GM20000 (cell line): ENCODE data around the gene DHRS13.

Experiments
- DNase-seq: peaks from one replicate; pipeline ENCODE4 v3.0.0; 2012; ENCODE audit warnings: low spot score
- TF ChIP-seq, protein P1 (sequence below): IDR thresholded peaks from 2 replicates; pipeline ENCODE4 v1.5.1; 2012; ENCODE audit warnings: mild to moderate bottlenecking, control low read depth; ENCODE audit errors: extremely low read depth, missing control alignments

The DHRS13 gene

DNA sequence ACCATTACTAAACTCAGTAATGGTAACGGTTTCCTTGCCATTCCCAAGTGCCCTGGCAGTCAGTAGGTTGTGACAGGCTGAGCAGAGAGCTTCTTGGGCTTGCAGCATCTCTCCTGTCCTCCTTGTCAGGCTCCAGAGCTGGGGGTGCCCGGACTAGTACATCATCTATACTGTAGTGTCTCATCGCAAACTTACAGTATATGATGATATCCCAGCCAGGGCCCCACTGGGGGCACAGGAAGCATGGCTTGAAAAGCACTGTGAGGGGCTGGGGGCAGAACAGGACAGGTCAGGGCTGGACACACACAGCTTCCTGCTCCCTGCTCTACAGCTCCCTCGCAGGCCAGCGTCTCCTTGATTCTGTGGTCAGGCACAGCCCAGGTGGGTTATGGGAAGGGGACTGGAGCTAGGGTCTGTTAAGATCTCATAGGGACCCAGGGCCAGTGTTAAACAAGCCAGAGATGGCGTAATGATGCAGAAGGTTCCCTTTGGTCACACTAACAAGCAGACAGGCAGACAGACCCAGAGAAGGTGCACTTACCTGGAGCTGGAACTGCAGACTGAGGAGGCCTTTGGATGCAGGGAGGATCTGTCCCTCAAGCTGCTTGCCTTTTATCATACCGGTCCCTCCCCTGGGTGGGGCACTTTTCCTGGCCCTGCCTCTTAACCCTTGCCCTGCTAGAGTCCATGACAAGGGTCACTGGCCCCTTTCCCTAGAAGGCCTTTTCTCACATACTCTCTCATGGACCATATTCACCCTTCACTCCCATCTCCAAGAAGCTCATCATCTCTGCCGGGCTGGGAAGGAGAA is 41.3 kb downstream of the DHRS13 start:
- no peak for DNase-seq
- TF ChIP-seq, protein P1, sequence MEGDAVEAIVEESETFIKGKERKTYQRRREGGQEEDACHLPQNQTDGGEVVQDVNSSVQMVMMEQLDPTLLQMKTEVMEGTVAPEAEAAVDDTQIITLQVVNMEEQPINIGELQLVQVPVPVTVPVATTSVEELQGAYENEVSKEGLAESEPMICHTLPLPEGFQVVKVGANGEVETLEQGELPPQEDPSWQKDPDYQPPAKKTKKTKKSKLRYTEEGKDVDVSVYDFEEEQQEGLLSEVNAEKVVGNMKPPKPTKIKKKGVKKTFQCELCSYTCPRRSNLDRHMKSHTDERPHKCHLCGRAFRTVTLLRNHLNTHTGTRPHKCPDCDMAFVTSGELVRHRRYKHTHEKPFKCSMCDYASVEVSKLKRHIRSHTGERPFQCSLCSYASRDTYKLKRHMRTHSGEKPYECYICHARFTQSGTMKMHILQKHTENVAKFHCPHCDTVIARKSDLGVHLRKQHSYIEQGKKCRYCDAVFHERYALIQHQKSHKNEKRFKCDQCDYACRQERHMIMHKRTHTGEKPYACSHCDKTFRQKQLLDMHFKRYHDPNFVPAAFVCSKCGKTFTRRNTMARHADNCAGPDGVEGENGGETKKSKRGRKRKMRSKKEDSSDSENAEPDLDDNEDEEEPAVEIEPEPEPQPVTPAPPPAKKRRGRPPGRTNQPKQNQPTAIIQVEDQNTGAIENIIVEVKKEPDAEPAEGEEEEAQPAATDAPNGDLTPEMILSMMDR = no peak

DNA sequence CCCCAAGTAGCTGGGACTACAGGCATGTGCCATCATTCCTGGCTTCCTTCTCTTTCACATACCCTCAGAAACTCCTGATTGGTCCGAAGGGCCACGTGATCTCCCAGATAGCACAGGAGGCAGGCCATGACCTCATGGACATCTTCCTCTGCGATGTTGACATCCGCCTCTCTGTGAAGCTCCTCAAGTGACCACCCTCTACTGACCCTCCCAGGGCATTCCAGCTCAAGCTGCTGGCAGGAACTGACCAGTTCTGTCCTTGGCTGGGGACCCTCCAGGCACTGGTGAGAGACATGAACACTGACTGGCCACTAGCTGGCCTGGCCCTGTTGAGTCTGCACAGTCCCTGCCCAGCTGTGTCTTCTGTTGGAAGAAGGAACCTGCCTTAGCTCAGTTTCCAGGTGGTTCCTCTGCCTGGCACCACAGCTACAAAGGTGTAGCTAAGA is 42.5 kb downstream of the DHRS13 start:
- no peak for DNase-seq
- TF ChIP-seq, protein P1 = no peak

DNA sequence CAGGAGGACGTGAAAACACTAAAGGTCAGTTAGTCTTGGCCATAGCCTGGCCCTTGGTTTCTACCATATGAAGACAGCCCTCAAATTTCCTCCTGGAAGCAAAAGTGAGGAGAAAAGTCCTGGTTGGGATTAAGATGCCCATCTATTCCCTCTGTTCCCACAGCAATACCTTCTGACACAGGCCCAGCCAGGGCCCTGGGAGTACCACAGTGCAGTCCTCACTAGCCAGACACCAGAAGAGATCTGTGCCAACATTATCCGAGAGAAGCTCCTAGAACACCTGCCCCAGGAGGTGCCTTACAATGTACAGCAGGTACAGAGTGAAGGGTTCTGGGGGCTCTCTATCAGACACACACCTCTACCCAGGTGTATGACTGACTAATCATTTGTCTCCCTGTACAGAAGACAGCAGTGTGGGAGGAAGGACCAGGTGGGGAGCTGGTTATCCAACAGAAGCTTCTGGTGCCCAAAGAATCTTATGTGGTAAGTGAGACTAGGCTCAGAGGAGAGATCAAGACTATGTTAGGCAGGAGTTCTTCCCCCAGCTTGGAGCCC is 44.0 kb downstream of the DHRS13 start:
- TF ChIP-seq, protein P1 = no peak
- no peak for DNase-seq

DNA sequence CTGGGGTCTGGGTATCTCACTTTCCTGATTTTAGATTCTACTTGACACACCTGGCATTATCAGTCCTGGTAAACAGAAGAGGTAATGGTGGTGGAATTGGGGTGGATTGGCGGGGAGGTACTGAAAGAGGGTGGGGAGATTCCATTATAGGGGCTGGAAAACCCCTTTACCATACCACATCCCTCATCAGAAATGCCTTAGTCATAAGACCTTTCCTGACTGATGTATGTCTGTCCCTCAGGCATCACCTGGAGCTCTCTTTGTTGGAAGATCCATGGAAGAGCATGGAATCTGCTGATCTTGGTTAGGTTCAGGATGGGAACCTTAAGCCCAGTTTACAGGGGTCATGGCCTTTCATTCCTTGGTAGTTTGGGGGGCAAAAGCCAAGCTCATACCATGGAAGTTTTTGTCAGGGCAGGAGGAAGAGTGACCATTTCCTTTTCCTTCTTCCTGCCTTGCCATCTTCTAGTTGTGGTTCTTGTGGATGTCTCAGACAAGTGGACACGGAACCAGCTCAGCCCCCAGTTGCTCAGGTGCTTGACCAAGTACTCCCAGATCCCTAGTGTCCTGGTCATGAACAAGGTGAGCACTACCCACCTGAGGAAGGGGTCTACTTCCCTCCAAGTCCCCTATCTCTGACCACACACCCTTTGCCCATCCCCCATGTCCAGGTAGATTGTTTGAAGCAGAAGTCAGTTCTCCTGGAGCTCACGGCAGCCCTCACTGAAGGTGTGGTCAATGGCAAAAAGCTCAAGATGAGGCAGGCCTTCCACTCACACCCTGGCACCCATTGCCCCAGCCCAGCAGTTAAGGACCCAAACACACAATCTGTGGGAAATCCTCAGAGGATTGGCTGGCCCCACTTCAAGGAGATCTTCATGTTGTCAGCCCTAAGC is 44.7 kb downstream of the DHRS13 start:
- TF ChIP-seq, protein P1 = no peak
- DNase-seq = no peak

DNA sequence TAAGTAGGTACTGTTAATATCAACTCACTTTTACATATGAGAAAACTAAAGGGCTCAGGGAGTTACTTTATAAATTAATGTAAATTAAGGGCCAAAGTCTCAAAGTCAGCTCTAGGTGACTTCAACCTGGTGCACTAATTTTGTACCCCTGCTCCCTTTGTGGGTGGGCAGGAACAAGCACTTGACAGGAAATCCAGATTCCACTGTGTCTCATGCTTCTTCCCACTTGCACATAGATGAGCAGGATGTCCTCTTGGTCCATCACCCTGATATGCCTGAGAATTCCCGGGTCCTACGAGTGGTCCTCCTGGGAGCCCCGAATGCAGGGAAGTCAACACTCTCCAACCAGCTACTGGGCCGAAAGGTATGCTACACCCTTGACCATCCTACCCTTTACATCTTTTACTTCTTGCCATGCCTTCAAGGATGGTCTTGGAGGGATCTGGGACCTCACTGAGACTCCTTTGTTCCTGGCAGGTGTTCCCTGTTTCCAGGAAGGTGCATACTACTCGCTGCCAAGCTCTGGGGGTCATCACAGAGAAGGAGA is 46.8 kb downstream of the DHRS13 start:
- DNase-seq = no peak
- TF ChIP-seq, protein P1 = no peak

DNA sequence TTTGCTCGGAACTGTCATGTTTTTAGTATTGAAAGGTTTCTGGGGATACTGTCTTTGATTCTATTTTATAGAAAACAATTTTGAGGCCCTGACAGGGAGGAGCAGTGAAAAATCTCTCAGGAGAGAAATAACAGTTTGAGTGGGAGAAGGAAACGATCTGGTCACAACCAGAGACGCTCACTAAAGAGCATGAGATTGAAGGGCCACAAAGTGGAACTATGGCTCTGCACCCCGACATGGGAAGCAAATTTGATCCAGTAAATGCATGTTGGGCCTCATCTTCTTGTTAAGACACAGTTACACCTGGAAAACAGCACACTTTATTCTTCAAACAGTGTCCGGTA is 47.6 kb downstream of the DHRS13 start:
- TF ChIP-seq, protein P1 = no peak
- DNase-seq = no peak
